GM19035 (cell line): ENCODE measurements around the gene NELFB.
"Not testable (repeated sequence)": the region's sequence is repeated elsewhere in the genome, so short reads cannot be mapped to it uniquely, and the experiment has no call there.

Experiments used
- ATAC-seq: cut with Tn5 transposase; IDR thresholded peaks from one replicate; pipeline ENCODE4 v1.9.1; 2021; ENCODE audit not compliant: unreplicated experiment

NELFB gene

GRCh38 chr9:137247135-137247915, 7.8 kb upstream of the NELFB start:
- ATAC-seq: no peak

- no peak for ATAC-seq
Observed at GRCh38 chr9:137247916-137248175, 7.3 kb upstream of the NELFB start.

GRCh38 chr9:137250329-137251193, 4.6 kb upstream of the NELFB start:
- ATAC-seq: no peak

GRCh38 chr9:137251194-137251461, 4.0 kb upstream of the NELFB start, which contains the start of gene STPG3:
Gene STPG3 (plus strand): TSS chr9:137251286. CDS start chr9:137251287, 1 bp downstream.
- no peak for ATAC-seq

GRCh38 chr9:137251490-137252268, 3.4 kb upstream of the NELFB start:
- ATAC-seq: no peak

- ATAC-seq: no peak
Observed at GRCh38 chr9:137252555-137253506, 2.3 kb upstream of the NELFB start.

- ATAC-seq: no peak
Observed at GRCh38 chr9:137253717-137254623, 1.2 kb upstream of the NELFB start.

- ATAC-seq: no peak
Observed at GRCh38 chr9:137255448-137256114, 454 bp downstream of the NELFB start.

- ATAC-seq: no peak
Observed at GRCh38 chr9:137256362-137256761, 1.2 kb downstream of the NELFB start.

GRCh38 chr9:137256856-137257255, 1.7 kb downstream of the NELFB start:
- ATAC-seq: no peak

GRCh38 chr9:137262173-137262908, 7.2 kb downstream of the NELFB start:
- ATAC-seq: not testable (repeated sequence)

- no peak for ATAC-seq
Observed at GRCh38 chr9:137262909-137263285, 7.8 kb downstream of the NELFB start.

- no peak for ATAC-seq
Observed at GRCh38 chr9:137263506-137263905, 8.4 kb downstream of the NELFB start.

GRCh38 chr9:137264067-137264466, 8.9 kb downstream of the NELFB start:
- no peak for ATAC-seq

GRCh38 chr9:137265496-137266161, 10.5 kb downstream of the NELFB start:
- no peak for ATAC-seq

- no peak for ATAC-seq
Observed at GRCh38 chr9:137266162-137266527, 11.0 kb downstream of the NELFB start.

GRCh38 chr9:137266585-137267453, 11.7 kb downstream of the NELFB start:
- ATAC-seq: no peak
